D341Med (cell line): ENCODE data around the gene FNDC3B.
"Not testable (repeated sequence)": the region's sequence is repeated elsewhere in the genome, so short reads cannot be mapped to it uniquely, and the experiment has no call there.

Experiments
- DNase-seq: peaks from one replicate; pipeline ENCODE4 v3.0.0; 2012; ENCODE audit warnings: low spot score

The FNDC3B gene

DNA sequence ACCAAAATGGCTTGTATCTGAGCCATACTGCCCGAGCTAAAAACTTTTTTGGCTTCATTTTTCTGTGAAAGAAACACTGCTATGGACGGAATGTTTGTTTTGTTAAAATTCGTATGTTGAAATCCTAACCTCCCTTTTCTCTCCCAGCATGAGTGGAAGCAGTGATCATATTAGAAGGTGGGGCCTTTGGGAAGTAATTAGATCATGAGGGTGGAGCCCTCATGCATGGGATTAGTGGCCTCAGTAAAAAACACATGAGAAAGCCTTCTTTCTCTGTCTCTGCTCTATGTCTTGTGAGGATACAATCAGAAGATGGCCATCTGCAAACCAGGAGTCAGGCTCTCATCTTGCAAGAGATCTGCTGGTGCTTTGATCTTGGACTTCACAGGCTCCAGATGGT, 7.4 kb upstream of the FNDC3B start:
- no peak for DNase-seq

DNA sequence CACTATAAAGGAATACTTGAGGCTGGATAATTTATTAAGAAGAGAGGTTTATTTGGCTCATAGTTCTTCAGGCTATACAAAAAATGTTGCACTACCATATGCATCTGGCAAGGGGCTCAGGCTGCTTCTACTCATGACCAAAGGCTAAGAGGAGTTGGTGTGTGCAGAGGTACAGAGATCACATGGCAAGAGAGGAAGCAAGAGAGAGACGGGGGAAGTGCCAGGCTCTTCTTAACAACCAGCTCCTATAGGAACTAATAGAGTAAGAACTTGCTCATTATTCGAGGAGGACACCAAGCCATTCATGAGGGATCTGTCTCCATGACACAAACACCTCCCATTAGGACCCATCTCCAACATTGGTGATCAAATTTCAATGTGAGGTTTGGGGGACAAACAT, 6.0 kb upstream of the FNDC3B start:
- DNase-seq = no peak

DNA sequence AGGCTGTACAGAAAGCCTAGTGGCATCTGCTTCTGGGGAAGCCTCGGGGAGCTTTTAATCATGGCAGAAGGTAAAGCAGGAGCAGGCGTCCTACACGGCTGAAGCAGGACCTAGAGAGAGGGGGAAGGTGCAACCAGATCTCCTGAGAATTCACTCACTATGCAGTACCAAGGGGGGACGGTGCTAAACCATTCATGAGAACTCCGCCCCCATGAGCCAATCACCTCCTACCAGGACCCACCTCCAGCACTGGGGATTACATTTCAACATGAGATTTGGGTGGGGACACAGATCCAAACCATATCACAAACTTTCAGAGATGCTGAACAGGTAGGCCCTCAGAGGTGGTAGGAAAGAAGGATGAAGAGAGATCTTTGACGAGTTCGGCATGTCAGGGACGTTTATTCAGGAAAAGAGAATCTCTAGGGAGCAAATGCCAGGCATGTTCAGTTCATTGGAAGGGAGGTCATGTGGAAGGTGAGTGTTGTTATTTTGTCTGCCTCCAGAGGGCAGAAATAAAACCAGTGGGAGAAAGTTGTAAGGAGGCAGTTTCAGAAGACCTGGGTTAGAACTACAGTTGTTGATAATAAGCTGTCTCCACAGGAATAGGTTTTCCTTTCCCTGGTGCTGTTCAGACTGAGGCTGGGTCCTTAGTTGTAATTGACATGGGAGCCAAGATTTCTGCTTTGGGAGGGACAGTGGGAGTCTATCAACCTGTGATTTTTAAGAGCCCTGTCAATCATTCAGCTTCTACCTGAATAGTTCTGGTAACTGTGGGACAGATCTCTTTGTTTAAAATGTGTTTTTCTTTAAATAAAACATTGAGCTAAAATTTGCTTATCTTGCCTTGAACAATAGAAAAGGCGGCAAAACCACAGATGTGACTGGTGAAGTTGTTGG, 4.3 kb upstream of the FNDC3B start:
- DNase-seq = peak; percentile 45

- DNase-seq = no peak
These were observed 2.7 kb upstream of the FNDC3B start for GRCh38 chr3:172036541-172037215.

DNA sequence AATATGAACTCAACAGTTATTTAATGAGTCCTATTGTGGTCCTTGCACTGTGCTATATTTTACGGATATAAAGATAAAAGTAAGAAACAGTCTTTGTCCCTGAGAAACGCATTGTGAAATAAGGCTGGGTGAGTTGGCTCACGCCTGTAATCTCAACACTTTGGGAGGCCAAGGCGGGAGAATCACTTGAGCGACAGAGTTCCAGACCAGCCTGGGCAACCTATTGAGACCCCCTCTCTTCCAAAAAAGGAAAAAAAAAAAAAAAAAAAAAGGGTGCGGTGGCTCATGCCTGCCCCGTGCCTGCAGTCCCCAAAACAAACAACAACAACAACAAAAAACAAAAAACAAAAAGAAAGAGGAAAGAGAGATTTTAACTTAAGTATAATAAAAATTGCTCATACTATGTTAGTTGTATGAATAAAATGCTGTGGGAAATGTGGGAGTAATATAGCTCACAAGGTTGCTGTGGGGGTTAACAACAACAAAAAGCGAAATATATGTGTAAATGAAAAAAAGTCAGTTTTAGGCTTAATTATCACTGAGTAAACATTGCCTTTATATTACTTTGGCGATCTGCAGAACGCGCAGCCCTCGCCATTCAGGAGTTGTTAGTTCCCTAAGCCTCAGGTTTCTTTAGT, 461 bp upstream of the FNDC3B start:
- DNase-seq = no peak

DNA sequence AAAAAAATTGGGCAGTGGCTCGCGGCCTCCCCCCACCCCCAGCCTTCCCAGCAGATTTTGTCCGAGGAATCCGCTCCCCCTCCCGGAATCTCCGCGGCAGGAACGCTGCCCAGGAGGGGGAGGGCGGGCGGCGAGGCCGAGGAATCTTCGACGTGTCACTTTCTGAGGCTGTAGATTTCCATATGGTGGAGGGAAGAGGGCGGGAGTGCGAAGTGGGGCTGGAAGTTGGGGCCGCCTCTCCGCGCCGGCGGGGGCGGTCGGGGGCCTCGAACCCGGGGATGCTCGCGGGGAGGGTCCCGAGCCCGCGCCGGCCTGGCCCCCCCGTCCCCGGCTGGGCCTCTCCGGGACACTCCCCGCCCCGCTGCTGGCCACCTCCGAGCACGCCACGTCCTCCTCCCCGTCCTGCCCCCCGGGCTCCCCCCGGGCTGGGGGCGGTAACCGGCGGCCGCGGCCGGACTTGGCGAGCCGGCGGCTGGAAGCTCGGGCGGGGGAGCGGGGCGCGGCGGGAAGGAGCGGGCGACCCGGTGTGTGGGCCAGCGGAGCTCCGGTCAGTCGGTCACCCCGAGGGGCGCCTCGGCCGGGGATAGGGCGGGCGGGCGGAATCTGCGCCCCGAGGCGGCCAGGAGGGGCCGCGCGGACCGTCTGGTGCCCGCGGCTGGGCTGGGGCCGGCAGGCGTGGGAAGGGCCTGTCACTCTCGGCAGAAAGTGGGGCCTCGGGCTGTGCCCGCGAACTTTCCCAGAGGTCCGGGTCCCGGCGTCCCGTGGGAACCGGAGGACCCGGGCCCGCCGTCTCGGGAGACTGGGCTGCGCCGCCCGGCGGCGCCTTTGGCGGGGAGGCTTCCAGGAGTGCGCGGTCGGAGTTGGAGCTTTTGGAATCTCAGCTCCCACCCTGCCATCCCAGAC, 951 bp downstream of the FNDC3B start:
- DNase-seq = peak; percentile 80

- DNase-seq = no peak
These were observed 1.9 kb downstream of the FNDC3B start for GRCh38 chr3:172040981-172041963.

DNA sequence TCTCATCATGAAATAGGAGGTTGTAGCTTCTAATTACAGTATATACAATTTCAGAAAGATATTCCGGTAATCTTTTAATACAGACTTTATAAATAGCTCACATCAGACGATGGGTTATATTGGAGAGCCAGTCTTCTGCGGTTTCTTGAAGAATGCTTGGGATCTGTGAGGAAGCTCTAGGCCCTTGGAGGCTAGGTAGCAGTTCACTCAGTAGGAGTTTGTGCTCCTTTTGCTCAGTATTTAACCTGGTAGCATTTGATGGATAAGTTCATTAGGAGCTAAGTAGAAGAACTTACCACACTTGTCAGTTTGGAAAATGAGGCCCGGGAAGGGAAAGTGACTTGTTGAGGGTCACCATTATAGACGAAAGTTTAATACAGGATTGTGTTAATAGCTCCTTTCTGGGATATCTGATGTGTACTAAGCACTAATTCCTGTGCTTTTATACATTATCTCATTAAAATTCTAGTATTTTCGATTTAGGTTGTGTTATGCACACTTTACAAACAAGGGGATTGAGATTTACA, 2.8 kb downstream of the FNDC3B start:
- no peak for DNase-seq

GRCh38 chr3:172042663-172043179, 3.3 kb downstream of the FNDC3B start:
- DNase-seq = not testable (repeated sequence)

DNA sequence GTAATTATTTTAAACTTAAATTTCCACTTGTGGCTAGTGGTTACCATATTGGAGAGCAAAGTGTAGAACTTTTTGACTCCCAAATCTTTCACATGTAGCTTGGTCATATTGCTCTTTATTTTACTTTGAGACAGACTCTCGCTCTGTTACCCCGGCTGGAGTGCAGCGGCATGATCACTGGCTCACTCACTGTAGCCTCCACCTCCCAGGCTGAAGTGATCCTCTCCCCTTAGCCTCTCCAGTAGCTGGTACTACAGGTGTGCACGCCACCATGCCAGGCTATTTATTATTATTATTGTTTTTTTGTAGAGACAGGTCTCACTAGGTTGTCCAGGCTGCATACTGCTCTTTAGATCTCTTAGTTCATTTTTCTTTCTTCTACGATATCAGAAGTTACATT, 3.9 kb downstream of the FNDC3B start:
- DNase-seq = no peak

GRCh38 chr3:172043766-172044165, 4.4 kb downstream of the FNDC3B start:
- no peak for DNase-seq

- no peak for DNase-seq
These were observed 5.6 kb downstream of the FNDC3B start for GRCh38 chr3:172044833-172045585.

- no peak for DNase-seq
These were observed 7.0 kb downstream of the FNDC3B start for GRCh38 chr3:172046268-172046915.

DNA sequence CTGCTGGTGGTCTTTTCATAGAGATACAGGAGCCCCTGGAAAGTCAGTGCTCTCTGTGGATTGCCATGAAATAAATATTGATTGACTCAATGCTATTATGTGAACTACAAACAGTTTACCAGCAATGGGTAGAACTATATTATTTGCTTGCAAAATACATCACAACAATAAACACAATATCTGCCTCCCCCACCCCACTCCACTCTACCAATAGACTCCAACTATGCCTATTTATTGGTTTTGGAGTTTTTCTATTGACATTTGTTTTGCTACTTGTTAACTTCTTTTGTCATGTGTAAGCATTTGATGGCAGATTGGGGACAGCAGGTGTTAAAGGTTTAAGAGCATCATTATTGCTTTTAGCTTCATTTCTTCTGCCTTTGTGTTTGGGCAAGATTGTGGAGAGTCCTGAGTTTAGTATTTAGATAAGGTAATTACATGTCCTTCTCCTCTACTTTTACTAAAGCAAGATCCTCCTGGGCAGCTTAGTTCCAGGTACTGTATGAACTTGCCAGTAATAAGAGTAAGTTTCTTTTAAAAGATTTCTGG, 8.3 kb downstream of the FNDC3B start:
- DNase-seq = no peak

GRCh38 chr3:172048599-172048998, 9.2 kb downstream of the FNDC3B start:
- DNase-seq = no peak

DNA sequence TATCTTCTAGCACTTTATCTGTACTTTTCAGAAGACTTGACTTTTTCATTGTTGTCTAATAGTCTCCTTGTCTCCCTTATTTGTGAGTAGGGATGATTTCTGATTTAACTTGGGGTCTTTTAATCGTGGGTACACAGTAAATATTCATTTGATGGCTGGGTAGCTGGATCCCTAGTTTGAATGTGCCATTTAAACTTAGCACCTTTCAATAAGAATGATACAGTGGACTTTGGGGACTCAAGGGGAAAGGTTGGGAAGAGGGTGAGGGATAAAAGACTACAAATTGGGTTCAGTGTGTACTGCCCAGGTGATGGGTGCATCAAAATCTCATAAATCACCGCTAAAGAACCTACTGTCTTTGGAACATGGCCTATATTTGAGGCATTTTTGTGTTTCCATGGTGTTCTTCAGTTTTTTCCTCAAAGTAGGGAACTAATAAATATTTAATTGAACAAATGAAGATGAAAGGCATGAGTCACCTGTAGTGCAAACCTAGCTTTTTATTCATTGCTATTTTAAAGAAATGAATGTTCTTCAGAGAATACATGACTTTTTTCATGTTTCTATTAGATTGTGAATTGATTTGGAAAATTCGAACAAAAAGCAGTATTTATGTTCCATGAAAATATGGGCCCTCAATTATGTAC, 12.1 kb downstream of the FNDC3B start:
- DNase-seq = no peak

DNA sequence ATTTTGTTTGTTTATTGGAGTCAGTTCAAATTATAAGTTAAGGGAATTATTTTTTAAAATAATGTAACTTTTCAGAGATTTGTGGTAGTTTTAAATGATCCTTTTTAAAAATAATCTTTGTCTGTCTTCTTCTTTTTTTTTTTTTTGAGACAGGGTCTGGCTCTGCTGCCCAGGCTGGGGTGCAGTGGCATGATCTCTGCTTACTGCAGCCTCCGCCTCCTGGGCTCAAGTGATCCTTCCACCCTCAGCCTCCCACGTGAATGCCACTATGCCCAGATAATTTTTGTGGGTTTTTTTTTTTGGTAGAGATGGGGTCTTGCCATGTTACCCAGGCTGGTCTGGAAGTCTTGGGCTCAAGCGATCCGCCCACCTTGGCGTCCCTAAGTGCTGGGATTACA, 12.6 kb downstream of the FNDC3B start:
- DNase-seq = no peak

GRCh38 chr3:172052405-172052804, 13.0 kb downstream of the FNDC3B start:
- no peak for DNase-seq
